ENCODE results near the gene PRKCI. TPM values are rescaled to one million over a fixed set of nuclear protein-coding genes. Genes with fewer than 3 reads are reported as not detected.
"Not testable (repeated sequence)": the region's sequence is repeated elsewhere in the genome, so short reads cannot be mapped to it uniquely, and the experiment has no call there.

Gene PRKCI
- polyA plus RNA-seq, 1 donor from 2014 or later: 12.9 TPM

GRCh38 chr3:170330366-170330765, 108.1 kb downstream of the PRKCI start:
- Mint-ChIP-seq H3K36me3 (no peaks in the 10 kb centered on the region), H3K4me3 (no peak overlapping the region), H3K9me3 (no peaks in the 10 kb centered on the region), H3K27ac (peak overlapping the region in 1 of 3 donors; percentile 7), H3K4me1 (peaks cover 5 to 7% (median 6%) of the 10 kb centered on the region in 3 donors), H3K27me3 (no peaks in the 10 kb centered on the region)

DNA sequence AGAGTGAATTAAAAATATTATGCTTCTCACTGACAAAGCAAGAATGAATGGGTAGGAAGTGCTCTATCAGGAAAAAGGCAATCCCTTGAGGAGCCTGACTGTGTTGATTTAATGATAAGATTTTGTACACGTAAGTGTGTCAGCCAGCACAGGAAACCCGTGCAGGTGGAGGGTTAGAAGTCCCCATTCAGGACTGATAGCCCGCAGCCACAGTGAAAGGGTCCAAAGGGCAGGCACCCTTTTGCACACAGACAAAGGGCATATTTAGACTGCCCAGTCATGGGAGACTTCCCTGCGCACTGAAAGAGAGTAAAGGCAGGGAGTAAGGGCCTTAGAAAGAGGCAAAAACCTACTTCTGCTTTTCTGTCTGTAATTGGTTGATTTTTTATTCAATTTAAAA, 108.9 kb downstream of the PRKCI start:
- no peaks in the 10 kb centered on the region for H3K9me3 Mint-ChIP-seq
- no peaks in the 10 kb centered on the region for H3K27me3 Mint-ChIP-seq
- peaks cover 5 to 7% (median 6%) of the 10 kb centered on the region in 3 donors for H3K4me1 Mint-ChIP-seq
- peak overlapping the region in 1 of 3 donors; percentile 31 for H3K27ac Mint-ChIP-seq
- H3K36me3 Mint-ChIP-seq: no peaks in the 10 kb centered on the region
- no peak overlapping the region for H3K4me3 Mint-ChIP-seq

GRCh38 chr3:170337420-170337819, 115.2 kb downstream of the PRKCI start:
- peaks cover 0 to 5% (median 2%) of the 10 kb centered on the region in 3 donors for H3K9me3 Mint-ChIP-seq
- no peak overlapping the region for H3K4me3 Mint-ChIP-seq
- no peaks in the 10 kb centered on the region for H3K27me3 Mint-ChIP-seq
- peak overlapping the region in 1 of 3 donors; percentile 31 for H3K27ac Mint-ChIP-seq
- peaks cover 1% of the 10 kb centered on the region for H3K36me3 Mint-ChIP-seq
- no peaks in the 10 kb centered on the region for H3K4me1 Mint-ChIP-seq

GRCh38 chr3:170338690-170339340, 116.6 kb downstream of the PRKCI start:
- Mint-ChIP-seq H3K9me3 (peaks cover 0 to 5% (median 2%) of the 10 kb centered on the region in 3 donors), H3K4me3 (no peak overlapping the region), H3K27ac (no peak overlapping the region), H3K27me3 (no peaks in the 10 kb centered on the region), H3K4me1 (no peaks in the 10 kb centered on the region), H3K36me3 (peaks cover 1% of the 10 kb centered on the region)

DNA sequence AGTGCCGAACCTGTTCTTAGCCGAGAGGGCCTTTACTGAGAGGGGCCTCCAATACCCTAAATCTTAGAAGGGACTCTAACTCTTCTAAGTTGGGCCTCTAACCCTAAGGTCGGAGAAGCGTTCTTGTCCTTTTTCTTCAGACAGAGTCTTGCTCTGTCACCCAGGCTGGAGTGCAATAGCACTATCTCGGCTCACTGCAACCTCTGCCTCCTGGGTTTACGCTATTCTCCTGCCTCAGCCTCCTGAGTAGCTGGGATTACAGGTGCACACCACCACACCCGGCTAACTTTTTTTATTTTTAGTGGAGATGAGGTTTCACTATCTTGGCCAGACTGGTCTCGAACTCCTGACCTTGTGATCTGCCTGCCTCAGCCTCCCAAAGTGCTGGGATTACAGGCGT, 120.0 kb downstream of the PRKCI start:
- not testable (repeated sequence) for H3K27ac Mint-ChIP-seq, H3K27me3 Mint-ChIP-seq, H3K4me3 Mint-ChIP-seq, H3K36me3 Mint-ChIP-seq, H3K9me3 Mint-ChIP-seq
- H3K4me1 Mint-ChIP-seq: peaks cover 3 to 11% (median 6%) of the 10 kb centered on the region in 3 donors

- H3K4me1 Mint-ChIP-seq: peaks cover 11 to 18% (median 12%) of the 10 kb centered on the region in 3 donors
- H3K9me3 Mint-ChIP-seq, H3K27ac Mint-ChIP-seq, H3K36me3 Mint-ChIP-seq, H3K27me3 Mint-ChIP-seq, H3K4me3 Mint-ChIP-seq: not testable (repeated sequence)
Measured at GRCh38 chr3:170343859-170344258, 121.6 kb downstream of the PRKCI start.

DNA sequence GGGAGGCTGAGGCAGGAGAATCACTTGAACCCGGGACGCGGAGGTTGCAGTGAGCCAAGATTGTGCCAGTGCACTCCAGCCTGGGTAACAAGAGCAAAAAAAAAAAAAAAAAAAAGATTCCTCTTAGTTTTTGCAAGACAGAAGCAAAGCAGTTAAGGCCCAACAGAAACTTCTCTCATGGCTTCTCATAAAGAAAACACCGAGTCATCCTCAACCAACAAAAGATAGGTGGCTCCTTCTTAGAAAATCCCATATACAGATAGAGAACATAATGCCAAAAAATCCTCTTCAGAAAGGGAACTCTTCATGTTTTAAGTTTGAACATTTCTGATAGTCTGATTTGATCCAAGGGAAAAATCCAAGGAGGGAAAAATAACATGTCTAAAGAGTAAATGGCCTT, 122.7 kb downstream of the PRKCI start:
- Mint-ChIP-seq H3K4me1 (peaks cover 19 to 25% (median 20%) of the 10 kb centered on the region in 3 donors), H3K9me3 (no peaks in the 10 kb centered on the region), H3K4me3 (no peak overlapping the region), H3K27ac (peak overlapping the region in 1 of 3 donors; percentile 4), H3K36me3 (no peaks in the 10 kb centered on the region), H3K27me3 (no peaks in the 10 kb centered on the region)

DNA sequence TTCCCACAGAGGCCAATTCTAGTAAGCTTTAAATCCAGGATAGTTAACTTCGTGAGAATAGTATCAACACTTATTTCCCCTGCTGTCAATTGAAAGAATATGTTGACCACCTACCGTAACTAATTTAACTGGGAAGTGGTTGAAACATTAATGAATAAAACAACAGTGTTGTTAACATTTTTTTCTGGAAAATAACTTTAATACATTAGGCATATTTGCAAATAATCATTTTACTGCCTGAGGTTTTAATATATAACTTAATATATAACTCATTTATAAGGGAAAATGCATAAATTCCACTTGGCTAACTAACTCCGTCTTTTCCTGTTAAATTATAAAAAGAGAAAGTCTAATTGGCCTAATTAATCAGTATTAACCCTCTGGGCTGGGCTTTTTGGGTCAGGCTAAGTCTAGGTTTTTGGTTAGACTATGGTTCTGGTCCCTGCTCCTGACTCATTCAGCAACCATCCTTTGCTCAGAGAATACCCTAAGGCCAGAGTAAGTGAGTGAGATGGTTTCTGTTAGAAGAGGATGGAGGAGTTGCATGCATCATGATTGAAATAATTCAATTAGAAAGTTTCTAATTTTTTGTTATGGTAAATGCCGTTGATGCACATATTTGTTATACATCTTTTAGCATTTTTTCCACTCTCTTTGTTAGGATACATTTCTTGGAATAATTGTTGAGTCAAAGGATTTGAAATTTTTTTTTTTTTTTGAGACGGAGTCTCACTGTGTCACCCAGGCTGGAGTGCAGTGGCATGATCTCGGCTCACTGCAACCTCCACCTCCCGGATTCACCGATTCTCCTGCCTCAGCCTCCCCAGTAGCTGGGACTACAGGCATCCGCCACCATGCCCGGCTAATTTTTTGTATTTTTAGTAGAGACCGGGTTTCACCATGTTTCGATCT, 124.5 kb downstream of the PRKCI start:
- H3K9me3 Mint-ChIP-seq: no peaks in the 10 kb centered on the region
- peaks cover 29 to 35% (median 29%) of the 10 kb centered on the region in 3 donors for H3K4me1 Mint-ChIP-seq
- no peak overlapping the region for H3K27ac Mint-ChIP-seq
- peak overlapping the region in 1 of 4 donors; percentile 79 for H3K4me3 Mint-ChIP-seq
- no peaks in the 10 kb centered on the region for H3K36me3 Mint-ChIP-seq
- H3K27me3 Mint-ChIP-seq: no peaks in the 10 kb centered on the region

GRCh38 chr3:170350515-170351413, 128.5 kb downstream of the PRKCI start:
- H3K36me3 Mint-ChIP-seq: no peaks in the 10 kb centered on the region
- peaks cover 52 to 56% (median 54%) of the 10 kb centered on the region in 3 donors for H3K4me1 Mint-ChIP-seq
- H3K9me3 Mint-ChIP-seq: no peaks in the 10 kb centered on the region
- peak overlapping the region; percentile 59 to 88 (median 82) for H3K4me3 Mint-ChIP-seq
- H3K27ac Mint-ChIP-seq: peak overlapping the region; percentile 71 to 92 (median 75)
- H3K27me3 Mint-ChIP-seq: no peaks in the 10 kb centered on the region

GRCh38 chr3:170352936-170353335, 130.7 kb downstream of the PRKCI start:
- Mint-ChIP-seq H3K27me3 (no peaks in the 10 kb centered on the region), H3K4me3 (peak overlapping the region in 3 of 4 donors; percentile 3 to 84 (median 71)), H3K9me3 (no peaks in the 10 kb centered on the region), H3K36me3 (no peaks in the 10 kb centered on the region), H3K4me1 (peaks cover 55 to 58% (median 57%) of the 10 kb centered on the region in 3 donors), H3K27ac (peak overlapping the region; percentile 23 to 97 (median 58))

- Mint-ChIP-seq H3K9me3 (no peaks in the 10 kb centered on the region), H3K36me3 (no peaks in the 10 kb centered on the region), H3K4me3 (peak overlapping the region in 3 of 4 donors; percentile 60 to 84 (median 81)), H3K27me3 (peaks cover 2% of the 10 kb centered on the region), H3K4me1 (peaks cover 52 to 57% (median 57%) of the 10 kb centered on the region in 3 donors), H3K27ac (peak overlapping the region; percentile 77 to 99 (median 97))
Measured at GRCh38 chr3:170353485-170353884, 131.3 kb downstream of the PRKCI start.

DNA sequence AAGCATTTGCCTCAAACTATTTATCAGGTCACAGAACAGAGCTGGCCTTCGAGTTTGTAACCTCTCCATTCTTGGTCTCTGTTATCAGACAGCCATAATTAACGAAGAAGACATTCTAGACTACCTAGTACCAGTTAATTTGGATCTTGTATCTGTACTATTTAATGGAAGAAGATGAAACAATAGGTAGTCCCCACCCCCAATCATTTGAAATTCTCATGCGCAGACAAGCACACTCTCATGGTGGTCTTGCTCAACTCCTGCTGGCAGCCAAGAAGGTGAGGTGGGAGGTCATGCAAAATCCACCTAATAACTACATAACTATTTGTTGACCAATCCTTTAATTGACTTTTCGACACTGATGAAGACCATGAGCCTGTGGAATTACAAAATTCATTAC, 132.5 kb downstream of the PRKCI start:
- H3K4me3 Mint-ChIP-seq: peak overlapping the region in 1 of 4 donors; percentile 84
- no peaks in the 10 kb centered on the region for H3K9me3 Mint-ChIP-seq
- no peaks in the 10 kb centered on the region for H3K36me3 Mint-ChIP-seq
- H3K27me3 Mint-ChIP-seq: peaks cover 2% of the 10 kb centered on the region
- H3K27ac Mint-ChIP-seq: peak overlapping the region in 2 of 3 donors; percentile 97 to 99
- peaks cover 52 to 58% (median 55%) of the 10 kb centered on the region in 3 donors for H3K4me1 Mint-ChIP-seq
